Esophagus muscularis mucosa (tissue), 4 donors: ENCODE data around the gene LTN1. TPM values are rescaled to one million over a fixed set of nuclear protein-coding genes. Genes with fewer than 3 reads are reported as not detected.

ENCODE experiments used
- DNase-seq: peaks from one replicate; pipeline ENCODE4 v3.0.0-alpha.2; 2017; ENCODE audit errors: extremely low spot score
- H3K27ac ChIP-seq, 4 donors: fragments of 200-600 bp; sonication (generic); replicated peaks in 1 of 4; 1 replicate in 3 of 4; 2 replicates in 1 of 4; pipeline ENCODE4 v1.5.1; 2016 to 2019; ENCODE audit warnings: mild to moderate bottlenecking in 1 of 4
- H3K27me3 ChIP-seq, 4 donors: fragments of 200-600 bp; sonication (generic); one replicate each; pipeline versions ENCODE4 v1.5.1 to v1.6.0; 2016 to 2019
- H3K36me3 ChIP-seq, 4 donors: fragments of 200-600 bp; sonication (generic); one replicate each; pipeline ENCODE4 v1.5.1; 2016 to 2019
- H3K4me1 ChIP-seq, 4 donors: fragments of 200-600 bp; sonication (generic); one replicate each; pipeline ENCODE4 v1.5.1; 2016 to 2019
- H3K4me3 ChIP-seq, 4 donors: fragments of 200-600 bp; sonication (generic); 1 replicate in 2 of 4; 2 replicates in 2 of 4; pipeline ENCODE4 v1.5.1; 2016 to 2019; ENCODE audit warnings: mild to moderate bottlenecking in 4 of 4, moderate library complexity in 1 of 4
- H3K9me3 ChIP-seq, 4 donors: fragments of 200-600 bp; sonication (generic); 1 replicate in 3 of 4; 2 replicates in 1 of 4; pipeline ENCODE4 v1.5.1; 2016 to 2019
- CTCF ChIP-seq, 3 experiments: fragments of 200-600 bp in 2 of 3; fragments of 450-650 bp in 1 of 3; sonication (generic) in 2 of 3; IDR thresholded peaks; one replicate each; pipeline ENCODE4 v1.5.1; 2017 to 2019; ENCODE audit warnings: antibody characterized with exemption in 3 of 3, mild to moderate bottlenecking in 2 of 3, moderate library complexity in 1 of 3
- EP300 ChIP-seq: sonication (generic); formaldehyde crosslinking; IDR thresholded peaks from one replicate; pipeline ENCODE4 v1.6.1; 2017; ENCODE audit warnings: antibody characterized with exemption
- POLR2A ChIP-seq: fragments of 450-650 bp; IDR thresholded peaks from one replicate; pipeline ENCODE4 v1.6.1; 2017; ENCODE audit warnings: antibody characterized with exemption, moderate library complexity, mild to moderate bottlenecking, low read depth
- POLR2AphosphoS5 ChIP-seq, 2 donors: sonication (generic); formaldehyde crosslinking; IDR thresholded peaks; one replicate each; pipeline ENCODE4 v1.6.1; 2017; ENCODE audit warnings: antibody characterized with exemption in 2 of 2
- WGBS: methylation state at CpG from one replicate; pipeline ENCODE4 v1.1.5; 2018; 5-methylcytosine and 5-hydroxymethylcytosine counted together
- intact Hi-C: fragments of 100-400 bp; cut with DNase I; formaldehyde crosslinking; loops from one replicate; pipeline ENCODE4 v1.15.1; 2023
- total RNA-seq, 4 donors: library from RNA; depleted of rRNA; stranded (reverse); fragments of >200 nt; gene quantifications; one replicate each; pipeline versions ENCODE4 v1.1.0 to v1.2.1, GENCODE V29; 2016

LTN1 gene
- total RNA-seq, 4 donors from 2014 or later, result 19.4 to 39.7 (median 26.5) TPM

- Histone ChIP-seq H3K9me3 (no peaks in the 10 kb centered on the region), H3K27me3 (no peaks in the 10 kb centered on the region), H3K36me3 (peaks cover 14 to 95% (median 70%) of the 10 kb centered on the region in 4 donors), H3K4me1 (peaks cover 0 to 7% (median 0%) of the 10 kb centered on the region in 4 donors), H3K4me3 (no peak overlapping the region), H3K27ac (no peak overlapping the region)
- TF ChIP-seq POLR2A, result no peak
- TF ChIP-seq EP300, result no peak
- no peak for TF ChIP-seq CTCF (IDR thresholded peaks at IDR 0.05)
- TF ChIP-seq POLR2AphosphoS5 (IDR thresholded peaks at IDR 0.05), result no peak
- no peak for DNase-seq
- intact Hi-C loops, result no loop called here
- 84% methylated on average over 1 of the region's 1 CpG for WGBS
Measured at GRCh38 chr21:28979092-28979491, 13.6 kb downstream of the LTN1 start.

- intact Hi-C loops, result no loop called here
- H3K36me3 ChIP-seq, result peaks cover 8 to 82% (median 49%) of the 10 kb centered on the region in 4 donors
- TF ChIP-seq POLR2A (no peak), CTCF (IDR thresholded peaks at IDR 0.05) (no peak), POLR2AphosphoS5 (IDR thresholded peaks at IDR 0.05) (no peak), EP300 (no peak)
- peaks cover 0 to 7% (median 0%) of the 10 kb centered on the region in 4 donors for H3K4me1 ChIP-seq
- DNase-seq, result no peak
- 64% methylated on average over 3 of the region's 3 CpGs for WGBS
- H3K27me3 ChIP-seq, result no peaks in the 10 kb centered on the region
- H3K9me3 ChIP-seq, result no peaks in the 10 kb centered on the region
- H3K4me3 ChIP-seq, result no peak overlapping the region
- H3K27ac ChIP-seq, result no peak overlapping the region
Measured at GRCh38 chr21:28975397-28975796, 17.3 kb downstream of the LTN1 start.

- TF ChIP-seq POLR2AphosphoS5 (IDR thresholded peaks at IDR 0.05) (no peak), POLR2A (no peak), EP300 (no peak)
- Histone ChIP-seq H3K27me3 (no peaks in the 10 kb centered on the region), H3K4me3 (no peak overlapping the region), H3K4me1 (peaks cover 0 to 7% (median 0%) of the 10 kb centered on the region in 4 donors), H3K9me3 (no peaks in the 10 kb centered on the region), H3K36me3 (peaks cover 13 to 82% (median 50%) of the 10 kb centered on the region in 4 donors), H3K27ac (no peak overlapping the region)
- 92% methylated on average over 6 of the region's 6 CpGs for WGBS
- intact Hi-C loops, result no loop called here
- no peak for DNase-seq
Measured at GRCh38 chr21:28974531-28975227, 18.0 kb downstream of the LTN1 start.

- intact Hi-C loops, result no loop called here
- Histone ChIP-seq H3K36me3 (peaks cover 28 to 83% (median 54%) of the 10 kb centered on the region in 4 donors), H3K4me1 (peaks cover 0 to 7% (median 0%) of the 10 kb centered on the region in 4 donors), H3K27me3 (no peaks in the 10 kb centered on the region), H3K27ac (no peak overlapping the region), H3K9me3 (no peaks in the 10 kb centered on the region), H3K4me3 (no peak overlapping the region)
- DNase-seq, result no peak
- WGBS, result 95% methylated on average over 6 of the region's 6 CpGs
- TF ChIP-seq CTCF (IDR thresholded peaks at IDR 0.05), result no peak
- no peak for TF ChIP-seq EP300
- TF ChIP-seq POLR2AphosphoS5 (IDR thresholded peaks at IDR 0.05), result no peak
- TF ChIP-seq POLR2A, result no peak
Measured at GRCh38 chr21:28972398-28972797, 20.3 kb downstream of the LTN1 start.

GRCh38 chr21:28971171-28971570 lies 21.5 kb downstream of the LTN1 start:
- Histone ChIP-seq H3K4me1 (peaks cover 0 to 7% (median 0%) of the 10 kb centered on the region in 4 donors), H3K4me3 (no peak overlapping the region), H3K9me3 (no peaks in the 10 kb centered on the region), H3K27ac (no peak overlapping the region), H3K27me3 (no peaks in the 10 kb centered on the region), H3K36me3 (peaks cover 40 to 83% (median 57%) of the 10 kb centered on the region in 4 donors)
- no peak for DNase-seq
- TF ChIP-seq EP300 (no peak), CTCF (IDR thresholded peaks at IDR 0.05) (no peak), POLR2A (no peak), POLR2AphosphoS5 (IDR thresholded peaks at IDR 0.05) (no peak)
- intact Hi-C loops, result no loop called here
- WGBS, result 90% methylated on average over 2 of the region's 2 CpGs
